Raji (cell line): ENCODE data around the gene GSK3B.

Experiments
- POLR2A ChIP-seq: IDR thresholded peaks from 2 replicates; pipeline ENCODE4 v1.6.1; 2011; ENCODE audit warnings: low read depth, low read length, control low read depth; ENCODE audit not compliant: insufficient read depth

Gene GSK3B

DNA sequence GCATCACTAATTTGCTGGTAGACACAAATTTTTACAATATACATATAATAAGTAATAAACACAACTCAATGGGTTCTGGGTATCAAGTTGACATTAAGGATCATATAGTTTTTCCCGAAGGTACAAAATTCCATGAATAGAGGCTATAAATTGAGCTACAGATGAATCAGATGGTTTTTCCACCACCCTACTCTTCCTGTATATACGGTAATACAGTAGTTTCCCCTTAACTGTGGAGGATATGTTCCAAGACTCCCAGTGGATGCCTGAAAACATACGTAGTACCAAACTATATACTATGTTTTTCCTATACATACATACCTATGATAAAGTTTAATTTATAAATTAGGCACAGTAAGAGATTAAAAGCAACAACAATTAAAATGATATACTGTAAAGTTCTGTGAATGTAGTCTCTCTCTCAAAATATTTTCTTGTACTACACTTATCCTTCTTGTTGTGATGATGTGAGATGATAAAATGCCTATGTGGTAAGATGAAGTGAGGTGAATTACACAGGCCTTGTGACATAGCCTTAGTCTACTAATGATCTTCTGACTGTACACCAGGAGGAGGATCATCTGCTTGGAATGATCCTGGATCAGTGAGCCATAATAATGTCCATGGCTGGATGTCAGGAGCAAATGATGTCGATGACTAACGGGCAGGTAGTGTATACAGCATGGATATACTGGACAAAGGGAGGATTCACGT, 195.6 kb downstream of the GSK3B start:
- no peak for TF ChIP-seq POLR2A

DNA sequence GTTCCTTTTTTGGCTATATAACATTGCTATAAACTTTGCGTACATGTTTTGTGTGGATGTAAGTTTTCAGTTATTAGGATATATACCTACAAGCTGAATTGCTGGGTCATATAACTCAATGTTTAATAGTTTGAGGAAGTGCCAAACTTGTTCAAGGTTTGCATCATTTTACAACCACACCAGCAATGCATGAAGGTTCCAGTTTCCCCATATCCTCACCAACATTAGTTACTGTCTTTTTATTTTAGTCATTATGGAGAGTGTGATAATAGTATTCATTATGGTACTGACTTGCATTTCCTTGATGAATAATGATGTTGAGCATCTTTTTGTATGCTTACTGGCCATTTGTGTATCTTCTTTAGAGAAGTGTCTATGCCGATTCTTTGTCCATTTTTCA, 200.1 kb downstream of the GSK3B start:
- TF ChIP-seq POLR2A: no peak

DNA sequence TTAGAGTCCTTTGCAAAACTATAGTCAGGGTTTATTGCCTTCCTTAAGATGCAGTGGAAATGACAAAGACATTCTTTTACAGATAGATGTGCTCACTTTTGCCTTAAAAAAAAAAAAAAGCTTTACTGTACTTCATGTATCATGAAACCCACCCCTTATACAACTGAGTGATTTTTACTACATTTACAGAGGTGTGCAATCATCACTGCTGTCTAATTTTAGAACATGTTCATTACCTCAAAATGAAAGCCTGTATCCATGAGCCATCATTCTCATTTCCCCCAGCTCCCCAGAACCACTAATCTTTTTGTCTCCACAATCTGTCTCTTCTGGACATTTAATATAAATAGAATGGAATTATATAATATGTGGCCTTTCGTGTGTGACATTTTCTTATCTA, 200.5 kb downstream of the GSK3B start:
- TF ChIP-seq POLR2A: no peak

DNA sequence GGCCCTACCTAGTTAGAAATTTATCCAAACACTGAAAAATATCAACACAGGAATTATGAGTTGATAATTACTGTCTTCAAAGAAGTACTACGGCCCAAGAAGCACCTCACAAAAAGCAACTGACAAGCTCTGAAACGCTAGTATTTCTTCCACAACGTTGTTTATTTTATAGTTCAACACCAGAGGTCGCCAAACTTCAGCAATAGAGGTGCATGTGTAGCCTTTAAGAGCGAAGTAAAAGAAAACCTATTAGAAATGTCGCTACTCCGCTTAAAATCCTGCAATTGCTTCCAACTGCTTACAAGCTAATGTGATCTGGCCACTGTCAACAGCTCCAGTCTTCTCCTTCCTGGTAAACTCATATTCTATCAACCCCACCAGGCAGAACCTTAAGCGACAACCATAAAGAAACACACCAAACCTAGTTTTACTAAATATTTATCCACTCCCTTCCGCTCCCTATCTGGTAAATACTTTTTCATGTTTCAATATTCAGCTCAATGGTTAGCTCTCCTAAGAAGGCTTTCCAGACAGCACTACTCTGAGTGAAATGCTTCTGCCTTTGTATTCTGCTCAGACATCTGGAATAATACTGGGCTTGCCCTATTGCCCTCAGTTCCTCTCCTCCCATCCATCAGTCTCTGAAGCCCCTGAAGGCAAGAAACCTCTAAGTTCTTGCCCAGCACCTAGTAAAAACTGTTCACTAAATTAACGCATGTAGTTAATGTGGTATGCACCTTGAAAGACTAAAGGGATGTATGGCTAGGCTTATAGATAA, 202.1 kb downstream of the GSK3B start:
- TF ChIP-seq POLR2A: no peak

DNA sequence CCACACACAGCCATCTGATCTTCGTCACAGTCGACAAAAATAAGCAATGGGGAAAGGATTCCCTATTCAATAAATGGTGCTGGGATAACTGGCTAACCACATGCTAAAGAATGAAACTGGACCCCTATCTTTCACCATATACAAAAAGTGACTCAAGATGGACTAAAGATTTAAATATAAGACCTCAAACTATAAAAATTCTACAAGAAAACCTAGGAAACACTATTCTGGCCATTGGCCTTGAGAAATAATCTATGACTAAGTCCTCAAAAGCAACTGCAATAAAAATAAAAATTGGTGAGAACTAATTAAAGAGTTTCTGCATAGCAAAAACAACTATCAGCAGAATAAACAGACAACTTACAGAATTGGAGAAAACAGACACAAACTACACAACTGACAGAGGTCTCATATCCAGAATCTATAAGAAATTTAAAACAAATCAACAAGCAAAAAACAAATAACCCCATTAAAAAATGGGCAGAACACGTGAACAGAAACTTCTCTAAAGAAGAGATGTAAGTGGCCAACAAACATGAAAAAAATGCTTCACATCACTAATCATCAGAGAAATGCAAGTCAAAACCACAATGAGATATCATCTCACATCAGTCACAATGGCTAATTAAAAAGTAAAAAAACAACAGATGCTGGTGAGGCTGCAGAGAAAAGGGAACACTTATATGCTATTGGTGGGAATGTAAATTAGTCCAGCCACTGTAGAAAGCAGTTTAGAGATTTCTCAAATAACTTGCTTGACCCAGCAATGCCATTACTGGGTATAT, 208.3 kb downstream of the GSK3B start:
- TF ChIP-seq POLR2A: no peak

DNA sequence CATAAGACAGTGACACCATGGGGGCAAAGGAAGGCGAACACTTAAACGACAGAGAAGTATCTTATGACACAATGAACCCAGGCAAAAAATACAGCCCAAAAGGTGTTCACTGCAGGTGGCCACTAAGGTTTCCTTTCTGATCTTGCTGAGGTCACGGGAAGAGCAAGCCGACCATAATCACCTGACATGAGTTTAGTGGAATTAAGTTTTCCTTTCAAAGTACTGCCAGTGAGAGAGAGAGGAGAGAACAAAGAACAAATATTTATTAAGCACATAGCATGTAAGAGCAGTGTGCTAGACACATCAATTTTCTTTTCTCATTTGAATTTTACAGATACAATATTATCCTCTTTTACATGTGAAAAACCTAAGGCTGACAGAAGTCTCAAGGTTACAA, 210.1 kb downstream of the GSK3B start:
- TF ChIP-seq POLR2A: no peak

DNA sequence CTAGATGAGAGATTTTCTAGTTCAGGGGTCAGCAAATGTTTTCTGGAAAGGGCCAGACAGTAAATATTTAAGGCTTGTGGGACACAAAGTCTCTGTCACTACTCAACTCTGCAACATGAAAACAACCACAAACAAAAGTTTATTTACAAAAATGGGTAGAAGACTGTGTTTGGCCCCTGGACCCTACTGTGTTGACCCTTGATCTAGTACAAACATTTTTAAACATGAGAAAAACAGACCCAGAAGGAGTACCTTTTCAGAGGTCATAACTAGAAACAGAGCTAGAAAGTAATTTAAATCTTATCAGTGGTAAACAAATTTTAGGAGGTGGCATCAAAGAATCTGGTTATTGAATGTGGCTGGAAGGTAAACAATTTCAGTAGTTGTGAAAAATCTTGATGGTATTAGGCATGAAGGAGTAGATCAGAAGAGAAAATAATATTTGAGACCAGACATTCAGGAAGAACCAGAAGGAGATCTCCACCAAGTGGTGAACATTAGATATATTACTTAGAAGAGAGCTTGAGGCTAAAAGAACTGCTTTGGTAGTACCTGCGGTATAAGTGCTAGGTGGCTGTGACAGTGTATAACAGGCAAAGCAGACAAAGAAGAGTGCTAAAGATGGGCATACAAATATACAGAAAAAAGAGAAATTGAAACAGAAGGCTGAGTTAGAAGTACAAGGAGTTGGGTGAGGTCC, 210.6 kb downstream of the GSK3B start:
- TF ChIP-seq POLR2A: no peak

DNA sequence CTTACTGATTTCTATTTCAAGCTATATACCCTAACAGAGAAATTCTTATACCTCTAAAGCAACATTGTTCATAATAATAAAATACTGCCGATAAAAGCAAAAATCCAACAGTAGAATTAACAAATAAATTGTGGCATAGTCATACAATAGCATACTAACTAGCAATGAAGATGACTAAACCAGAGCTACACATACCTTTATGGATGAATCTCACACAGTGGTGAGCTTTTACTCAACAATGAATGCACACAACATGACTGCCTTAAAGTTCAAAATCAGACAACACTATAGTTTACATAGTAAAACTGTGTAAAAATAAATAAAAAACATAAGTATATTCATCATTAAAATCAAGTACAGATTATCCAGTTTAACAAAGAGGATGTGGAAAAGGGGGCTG, 213.3 kb downstream of the GSK3B start:
- no peak for TF ChIP-seq POLR2A

DNA sequence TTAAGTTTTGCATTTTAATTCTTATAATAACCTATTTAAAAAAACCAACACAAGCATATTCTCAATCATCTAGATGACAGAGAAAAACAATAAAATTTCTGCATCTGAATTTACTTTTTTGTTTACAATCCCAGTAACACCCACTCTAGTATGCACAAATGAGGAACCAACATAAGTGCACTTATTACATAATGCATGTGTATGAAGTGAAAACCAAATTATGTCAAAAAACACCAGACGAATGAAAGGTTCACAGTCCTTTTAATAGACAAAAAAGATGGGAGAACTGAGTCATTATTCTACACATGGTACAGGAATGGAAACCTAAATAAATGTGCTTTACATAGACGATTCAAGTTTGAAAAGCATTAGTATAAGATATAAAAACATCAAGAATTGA, 220.6 kb downstream of the GSK3B start:
- no peak for TF ChIP-seq POLR2A

DNA sequence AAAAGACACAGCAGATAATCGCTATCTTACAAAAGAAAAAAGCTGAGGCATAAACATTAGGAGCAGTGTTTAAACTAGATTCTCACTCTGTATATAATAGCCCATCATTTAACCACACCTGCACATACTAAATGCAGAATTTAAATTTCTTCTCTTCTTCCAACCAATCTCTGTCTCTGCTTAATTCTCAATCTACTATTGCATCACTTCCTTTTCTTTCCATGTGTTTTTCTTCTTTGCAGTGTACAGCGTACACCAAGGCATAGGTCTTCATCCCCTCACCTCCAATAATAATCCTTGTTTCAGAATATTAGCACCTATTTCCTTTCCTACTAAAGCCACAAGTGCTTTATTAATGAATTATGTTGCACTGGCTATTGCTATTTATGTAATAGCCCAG, 221.5 kb downstream of the GSK3B start:
- TF ChIP-seq POLR2A: no peak

DNA sequence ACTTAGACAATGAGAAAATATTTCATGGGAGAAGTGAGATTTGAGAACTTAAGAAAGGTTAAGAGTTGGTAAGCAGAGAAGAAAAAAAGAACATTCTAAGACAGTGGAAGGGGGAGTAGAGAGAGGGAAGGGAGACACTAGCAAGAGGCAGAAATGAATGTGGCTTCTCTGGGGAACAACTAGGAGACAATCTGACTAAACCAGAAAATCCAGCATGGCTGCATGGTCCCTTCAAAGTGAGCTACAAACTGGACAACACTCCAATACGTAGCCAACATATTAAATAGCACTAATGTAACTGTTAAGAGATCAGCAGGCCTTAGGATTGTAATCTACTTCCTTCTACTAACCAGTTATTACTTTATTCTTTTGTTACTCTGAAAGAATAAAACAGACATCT, 222.7 kb downstream of the GSK3B start:
- TF ChIP-seq POLR2A: no peak

DNA sequence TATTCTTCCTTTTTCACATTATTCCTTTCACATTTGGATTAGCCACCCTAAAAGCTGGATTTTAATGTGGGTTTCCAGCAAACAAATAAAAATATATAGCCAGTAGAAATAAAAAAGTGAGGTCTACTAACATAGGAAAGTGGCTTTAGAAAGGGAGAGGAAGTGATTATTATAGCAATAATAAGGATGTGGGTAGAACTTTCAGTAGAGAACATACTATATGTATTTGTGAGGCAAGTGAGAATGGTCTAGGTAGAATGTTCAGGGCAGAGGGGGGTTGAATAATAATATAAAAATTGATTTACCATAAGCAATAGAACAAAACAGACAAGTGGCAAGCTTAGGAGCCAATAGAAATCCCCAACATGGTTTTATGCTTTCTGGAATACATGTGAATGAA, 223.7 kb downstream of the GSK3B start:
- TF ChIP-seq POLR2A: no peak

DNA sequence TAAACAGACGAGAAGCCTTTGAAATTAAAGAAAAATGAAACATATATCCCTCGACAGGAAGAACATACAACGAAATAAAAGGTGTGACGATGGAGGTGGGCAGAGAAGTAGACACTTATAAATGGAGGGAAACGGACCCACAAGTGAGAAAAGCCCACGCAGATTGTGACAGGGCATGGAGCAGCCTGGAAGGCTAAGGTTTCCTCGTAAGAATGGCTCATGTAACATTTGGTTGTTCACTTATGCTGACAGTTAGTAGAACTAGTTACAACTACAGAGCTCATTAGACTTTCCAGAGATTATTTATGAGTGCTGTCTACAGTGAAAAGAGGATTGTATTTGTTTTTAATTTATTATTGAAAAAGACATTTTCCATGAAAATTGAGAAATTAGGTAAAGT, 229.8 kb downstream of the GSK3B start:
- TF ChIP-seq POLR2A: no peak

DNA sequence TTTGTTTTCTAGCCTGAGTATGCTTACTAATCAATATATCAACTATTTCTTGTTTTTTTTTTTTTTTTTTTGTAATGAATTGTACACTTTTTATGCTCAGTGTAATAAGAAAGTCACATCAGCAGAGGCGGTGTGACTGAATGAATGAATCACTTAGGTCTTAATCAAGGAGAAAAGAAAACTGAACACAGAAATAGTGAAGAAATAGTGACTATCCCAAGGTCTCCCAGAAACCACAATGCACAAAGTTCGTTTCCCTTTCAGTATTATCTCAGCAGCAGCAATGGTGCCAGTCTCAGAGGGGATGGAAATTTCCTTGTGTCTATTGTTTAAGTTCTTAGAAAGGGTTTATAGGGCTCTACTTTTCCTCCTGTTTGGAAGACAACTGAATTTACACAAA, 231.6 kb downstream of the GSK3B start:
- no peak for TF ChIP-seq POLR2A

DNA sequence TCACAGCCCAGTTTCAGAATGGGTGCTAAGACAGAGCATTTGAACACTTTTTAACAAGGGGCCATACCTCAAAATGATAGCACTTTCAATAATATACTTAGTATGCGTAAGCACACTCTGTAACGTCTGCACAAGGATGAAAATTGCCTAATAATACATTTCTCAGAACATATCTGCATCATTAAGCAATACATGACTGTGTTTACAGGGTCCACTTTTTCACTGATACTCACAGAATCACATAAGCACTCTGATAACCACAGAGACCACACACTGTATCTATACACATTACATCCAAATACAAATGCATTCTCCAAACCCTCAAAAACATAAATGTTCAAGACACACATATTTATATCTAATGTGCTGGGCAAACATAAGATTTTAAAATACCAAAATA, 232.6 kb downstream of the GSK3B start:
- TF ChIP-seq POLR2A: no peak
